OCI-M2 (cell line): ENCODE measurements around the gene TMEM98.
"Not testable (repeated sequence)": the region's sequence is repeated elsewhere in the genome, so short reads cannot be mapped to it uniquely, and the experiment has no call there.

Experiments
- DNase-seq: peaks from one replicate; lab custom pipeline; 2025; ENCODE audit not compliant: unreplicated experiment; lab: John Stamatoyannopoulos, UW

The TMEM98 gene

GRCh38 chr17:32914181-32914580 lies 13.8 kb upstream of the TMEM98 start:
- DNase-seq = no peak

- DNase-seq = no peak
Observed at GRCh38 chr17:32915245-32915644, 12.7 kb upstream of the TMEM98 start.

GRCh38 chr17:32916134-32916533 lies 11.8 kb upstream of the TMEM98 start:
- DNase-seq = no peak

DNA sequence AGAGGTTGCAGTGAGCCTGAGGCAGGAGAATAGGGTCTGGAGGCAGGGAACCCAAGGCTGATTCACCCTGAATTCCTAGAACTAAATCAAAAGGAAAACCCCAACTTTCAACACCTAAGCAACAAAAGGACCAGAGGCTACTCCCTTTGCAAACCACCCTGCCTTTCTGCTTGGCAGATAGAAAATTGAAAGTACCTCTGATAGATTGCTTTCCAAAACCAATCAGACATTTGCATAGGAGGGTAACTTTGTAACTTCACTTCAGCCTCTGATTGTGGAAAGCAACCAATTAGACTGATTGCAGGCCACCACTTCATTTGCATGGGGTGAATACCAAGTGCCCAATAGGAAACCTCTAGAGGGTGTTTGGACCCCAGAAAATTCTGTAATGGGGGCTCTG lies 10.9 kb upstream of the TMEM98 start:
- DNase-seq = no peak

DNA sequence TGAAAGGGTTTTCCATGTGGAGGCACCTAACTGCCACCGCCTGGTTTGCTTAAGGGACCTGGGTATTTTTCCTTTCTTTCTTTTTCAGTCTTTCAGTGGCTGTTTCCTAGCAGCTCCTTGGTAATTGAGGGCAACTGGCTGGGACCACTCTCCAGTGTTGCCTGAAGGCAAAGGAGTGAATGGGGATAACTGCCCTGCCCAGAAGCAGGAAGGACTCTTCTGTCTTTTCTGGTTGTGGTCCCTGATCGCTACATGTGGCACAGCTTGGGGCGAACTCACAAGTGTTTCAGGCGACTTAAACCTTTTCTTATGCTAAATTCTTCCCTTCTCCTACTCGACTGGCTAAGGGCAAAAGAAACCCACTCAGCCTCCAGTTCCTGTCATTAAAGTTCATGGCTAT lies 10.1 kb upstream of the TMEM98 start:
- DNase-seq = no peak

- not testable (repeated sequence) for DNase-seq
Observed at GRCh38 chr17:32919876-32920275, 8.1 kb upstream of the TMEM98 start.

DNA sequence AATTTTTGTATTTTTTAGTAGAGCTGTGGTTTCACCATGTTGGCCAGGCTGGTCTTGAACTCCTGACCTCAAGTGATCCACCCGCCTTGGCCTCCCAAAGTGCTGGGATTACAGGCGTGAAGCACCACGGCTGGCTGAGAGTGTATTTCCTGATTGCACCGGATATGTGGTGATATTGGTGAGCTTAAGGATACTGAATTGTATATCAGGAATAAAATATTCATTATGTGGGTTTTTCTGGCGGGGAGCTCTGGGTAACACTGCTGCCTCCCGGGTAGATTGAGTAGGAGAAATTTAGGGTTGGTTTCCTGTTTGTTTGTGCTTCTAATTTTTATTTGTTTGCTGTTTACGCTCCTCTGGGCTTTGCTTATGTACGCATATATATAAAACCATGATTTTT lies 7.7 kb upstream of the TMEM98 start:
- DNase-seq = no peak

DNA sequence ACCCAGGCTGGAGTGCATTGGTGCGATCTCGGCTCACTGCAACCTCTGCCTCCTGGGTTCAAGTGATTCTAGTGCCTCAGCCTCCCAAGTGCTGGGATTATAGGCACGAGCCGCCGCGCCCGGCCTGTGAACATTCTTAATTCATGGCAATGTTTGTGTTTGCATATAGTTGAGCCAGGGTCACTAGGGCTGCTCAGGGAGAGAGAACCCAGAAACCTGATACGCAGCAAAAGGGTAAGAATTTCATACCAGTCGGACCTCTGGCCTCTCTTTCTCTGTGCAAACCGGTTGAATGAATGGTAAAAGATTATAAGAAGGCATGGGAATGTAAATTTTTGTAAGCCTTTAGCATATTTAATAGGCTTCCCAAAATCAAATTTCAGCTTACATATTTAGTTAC lies 6.9 kb upstream of the TMEM98 start:
- no peak for DNase-seq

GRCh38 chr17:32923905-32924304 lies 4.0 kb upstream of the TMEM98 start:
- not testable (repeated sequence) for DNase-seq

- no peak for DNase-seq
Observed at GRCh38 chr17:32926183-32926582, 1.8 kb upstream of the TMEM98 start.

- DNase-seq = not testable (repeated sequence)
Observed at GRCh38 chr17:32926789-32927188, 1.2 kb upstream of the TMEM98 start.

DNA sequence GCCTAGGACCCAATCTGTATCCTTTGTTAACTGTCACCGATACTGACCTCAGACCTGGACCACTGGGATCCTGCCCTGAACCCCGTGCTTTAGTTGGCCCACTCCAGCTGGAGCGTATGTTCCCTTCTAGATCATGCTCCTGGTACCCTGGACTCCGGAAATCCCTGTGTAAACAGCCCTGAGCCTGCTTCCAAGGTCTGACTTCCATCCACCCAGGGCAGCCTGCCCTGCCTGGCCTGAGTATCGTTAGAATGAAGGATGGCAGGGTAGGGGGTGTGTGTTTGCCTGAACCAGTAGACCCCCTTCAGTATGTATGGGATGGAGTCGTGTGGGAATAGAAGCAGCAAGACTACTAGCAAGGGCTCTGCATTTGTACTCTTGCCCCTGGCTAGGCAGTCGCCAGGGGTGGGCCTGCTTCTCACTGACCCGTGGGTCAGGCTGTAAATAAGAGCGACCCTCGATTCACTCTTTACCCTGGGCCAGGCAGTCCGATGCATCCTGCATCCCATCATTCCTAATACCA lies 691 bp upstream of the TMEM98 start:
- DNase-seq = no peak

GRCh38 chr17:32928586-32929535 lies 908 bp downstream of the TMEM98 start:
- DNase-seq = no peak

- no peak for DNase-seq
Observed at GRCh38 chr17:32929588-32929987, 1.6 kb downstream of the TMEM98 start.

- DNase-seq = no peak
Observed at GRCh38 chr17:32930512-32930911, 2.6 kb downstream of the TMEM98 start.

DNA sequence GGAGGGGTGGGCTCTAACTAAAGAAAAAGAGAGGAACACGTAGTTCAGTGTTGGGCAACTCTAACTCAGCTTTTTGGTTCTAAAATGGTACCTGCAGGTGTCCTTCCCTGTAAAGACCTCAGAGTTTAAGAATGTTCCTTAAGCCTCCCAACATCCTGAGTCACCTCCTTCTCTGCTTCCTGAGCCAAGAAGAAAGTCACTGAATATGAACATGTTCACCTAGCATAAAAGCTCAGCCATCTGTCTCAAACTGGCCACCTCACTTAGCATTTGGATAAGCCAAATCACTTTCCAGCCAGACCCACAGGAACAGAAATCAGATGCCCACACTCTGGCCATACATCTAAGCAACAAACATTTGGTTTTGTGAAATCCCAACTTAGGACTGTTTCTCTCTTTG lies 3.7 kb downstream of the TMEM98 start:
- DNase-seq = no peak

GRCh38 chr17:32933881-32934280 lies 5.9 kb downstream of the TMEM98 start:
- DNase-seq = no peak

GRCh38 chr17:32935726-32936125 lies 7.8 kb downstream of the TMEM98 start:
- DNase-seq = no peak

- DNase-seq = no peak
Observed at GRCh38 chr17:32936186-32936893, 8.4 kb downstream of the TMEM98 start.

GRCh38 chr17:32936894-32937500 lies 9.0 kb downstream of the TMEM98 start:
- DNase-seq = no peak

- no peak for DNase-seq
Observed at GRCh38 chr17:32940706-32941390, 12.9 kb downstream of the TMEM98 start.
